Neural cell (in vitro differentiated cells): Measurements from ENCODE around the gene PIEZO1. TPM values are rescaled to one million over a fixed set of nuclear protein-coding genes. Genes with fewer than 3 reads are reported as not detected.

Experiments used
- H2AFZ ChIP-seq: fragments of 200-600, 300-800 bp; sonication (generic), shearing (Covaris generic); 2 replicates; pipeline ENCODE4 v1.6.0; 2014; ENCODE audit warnings: low read depth, mild to moderate bottlenecking, antibody characterized with exemption, low read length, moderate library complexity
- H3F3A ChIP-seq: fragments of 200-600 bp; shearing (Covaris generic); 2 replicates; pipeline ENCODE4 v1.6.1; 2016; ENCODE audit warnings: mild to moderate bottlenecking, moderate library complexity, mixed read lengths, antibody characterized with exemption, low read length; ENCODE audit not compliant: insufficient read depth, poor library complexity, severe bottlenecking
- H3K27ac ChIP-seq: fragments of 200-600, 300-800 bp; sonication (generic), shearing (Covaris generic); 2 replicates; pipeline ENCODE4 v1.5.1; 2014; ENCODE audit warnings: mild to moderate bottlenecking, low read length, moderate library complexity
- H3K27me3 ChIP-seq: fragments of 300-800, 200-600 bp; sonication (generic), shearing (Covaris generic); 2 replicates; pipeline ENCODE4 v1.6.0; 2014; ENCODE audit warnings: mild to moderate bottlenecking, low read depth, low read length, moderate library complexity; ENCODE audit not compliant: insufficient read depth
- H3K36me3 ChIP-seq: fragments of 300-800, 200-600 bp; sonication (generic), shearing (Covaris generic); 2 replicates; pipeline ENCODE4 v1.5.1; 2014; ENCODE audit warnings: mild to moderate bottlenecking, antibody characterized with exemption, low read length, moderate library complexity; ENCODE audit not compliant: insufficient read depth
- H3K4me2 ChIP-seq: fragments of 300-800, 200-600 bp; sonication (generic), shearing (Covaris generic); 2 replicates; pipeline ENCODE4 v1.6.0; 2014; ENCODE audit warnings: mild to moderate bottlenecking, low read length
- H3K4me3 ChIP-seq: fragments of 300-800, 200-600 bp; sonication (generic), shearing (Covaris generic); 2 replicates; pipeline ENCODE4 v1.5.1; 2014; ENCODE audit warnings: mild to moderate bottlenecking, low read length, moderate library complexity
- H3K79me2 ChIP-seq: fragments of 200-600 bp; shearing (Covaris generic); replicated peaks from 2 replicates; pipeline ENCODE4 v1.6.0; 2014; ENCODE audit warnings: mild to moderate bottlenecking, low read length, moderate library complexity; ENCODE audit not compliant: insufficient read depth
- H3K9ac ChIP-seq: fragments of 300-800, 200-600 bp; sonication (generic), shearing (Covaris generic); 2 replicates; pipeline ENCODE4 v1.6.1; 2016; ENCODE audit warnings: mild to moderate bottlenecking, low read length, mixed read lengths
- H3K9me2 ChIP-seq: fragments of 200-600 bp; shearing (Covaris generic); 2 replicates; pipeline ENCODE4 v1.6.1; 2016; ENCODE audit warnings: mild to moderate bottlenecking, low read length, mixed read lengths; ENCODE audit not compliant: insufficient read depth
- H3K9me3 ChIP-seq: fragments of 200-600, 300-800 bp; sonication (generic), shearing (Covaris generic); 2 replicates; pipeline ENCODE4 v1.6.1; 2016; ENCODE audit warnings: mild to moderate bottlenecking, mixed run types, low read length, moderate library complexity, mixed read lengths
- H4K20me1 ChIP-seq: fragments of 200-600 bp; shearing (Covaris generic); 2 replicates; pipeline ENCODE4 v1.6.1; 2016; ENCODE audit warnings: mild to moderate bottlenecking, mixed run types; ENCODE audit not compliant: insufficient read depth
- CTCF ChIP-seq: fragments of 450-650 bp; IDR thresholded peaks from 2 replicates; pipeline ENCODE4 v1.5.1; 2014; ENCODE audit warnings: antibody characterized with exemption, mild to moderate bottlenecking, moderate library complexity; ENCODE audit not compliant: poor library complexity, severe bottlenecking
- EP300 ChIP-seq: fragments of 450-650 bp; conservative IDR thresholded peaks from 2 replicates; pipeline ENCODE4 v1.6.1; 2014; ENCODE audit warnings: antibody characterized with exemption, mild to moderate bottlenecking, moderate library complexity; ENCODE audit not compliant: poor library complexity, severe bottlenecking
- EZH2 ChIP-seq: fragments of 200-600, 300-800 bp; shearing (Covaris generic), sonication (generic); IDR thresholded peaks from 2 replicates; pipeline ENCODE4 v1.6.1; 2014; ENCODE audit warnings: antibody characterized with exemption, low read length, borderline replicate concordance, mild to moderate bottlenecking; ENCODE audit not compliant: insufficient read depth, poor library complexity, severe bottlenecking
- MXI1 ChIP-seq: fragments of 450-650 bp; conservative IDR thresholded peaks from 2 replicates; pipeline ENCODE4 v1.6.1; 2014; ENCODE audit warnings: antibody characterized with exemption, mild to moderate bottlenecking; ENCODE audit not compliant: poor library complexity, severe bottlenecking
- POLR2AphosphoS5 ChIP-seq: IDR thresholded peaks from 2 replicates; pipeline ENCODE4 v1.6.1; 2012
- RAD21 ChIP-seq: fragments of 450-650 bp; conservative IDR thresholded peaks from 2 replicates; pipeline ENCODE4 v1.6.1; 2014; ENCODE audit warnings: antibody characterized with exemption, mild to moderate bottlenecking, moderate library complexity
- REST ChIP-seq: IDR thresholded peaks from 2 replicates; pipeline ENCODE4 v1.6.1; 2012; ENCODE audit warnings: borderline replicate concordance
- SMC3 ChIP-seq: fragments of 450-650 bp; conservative IDR thresholded peaks from 2 replicates; pipeline ENCODE4 v1.6.1; 2014; ENCODE audit warnings: antibody characterized with exemption, mild to moderate bottlenecking, moderate library complexity; ENCODE audit not compliant: poor library complexity
- TAF1 ChIP-seq: IDR thresholded peaks from 2 replicates; pipeline ENCODE4 v1.6.1; 2012; ENCODE audit warnings: low read depth
- polyA plus RNA-seq: library from polyadenylated mRNA; depleted of rRNA; stranded (reverse); fragments of >200 nt; gene quantifications from 2 replicates; pipeline ENCODE4 v1.2.3, GENCODE V29; 2014

PIEZO1 gene
- polyA plus RNA-seq, 1 donor from 2014 or later = not detected

- TF ChIP-seq SMC3 (no peak), POLR2AphosphoS5 (no peak), TAF1 (no peak), EP300 (no peak), CTCF (no peak), EZH2 (no peak), RAD21 (no peak), MXI1 (no peak), REST (no peak)
- Histone ChIP-seq H3K79me2 (no peaks in the 10 kb centered on the region), H3K9ac (no peak overlapping the region), H3K9me2 (no peaks in the 10 kb centered on the region), H3K9me3 (no peaks in the 10 kb centered on the region), H3K4me2 (no peak overlapping the region), H3K27ac (no peak overlapping the region), H2AFZ (no peak overlapping the region), H3K36me3 (no peaks in the 10 kb centered on the region), H3K27me3 (no peaks in the 10 kb centered on the region), H4K20me1 (no peaks in the 10 kb centered on the region), H3K4me3 (no peak overlapping the region), H3F3A (no peaks in the 10 kb centered on the region)
Measured at GRCh38 chr16:88759245-88759975, 25.6 kb downstream of the PIEZO1 start.

- no peaks in the 10 kb centered on the region for H3F3A ChIP-seq
- H3K4me3 ChIP-seq = no peak overlapping the region
- TF ChIP-seq EZH2 = no peak
- no peak for TF ChIP-seq RAD21
- no peak for TF ChIP-seq MXI1
- no peak for TF ChIP-seq SMC3
- no peak for TF ChIP-seq POLR2AphosphoS5
- TF ChIP-seq CTCF = no peak
- TF ChIP-seq REST = no peak
- TF ChIP-seq TAF1 = no peak
- TF ChIP-seq EP300 = no peak
- no peaks in the 10 kb centered on the region for H3K36me3 ChIP-seq
- no peaks in the 10 kb centered on the region for H3K9me3 ChIP-seq
- no peak overlapping the region for H3K9ac ChIP-seq
- H2AFZ ChIP-seq = no peak overlapping the region
- H3K9me2 ChIP-seq = no peaks in the 10 kb centered on the region
- no peaks in the 10 kb centered on the region for H4K20me1 ChIP-seq
- H3K27ac ChIP-seq = no peak overlapping the region
- H3K4me2 ChIP-seq = no peak overlapping the region
- H3K27me3 ChIP-seq = no peaks in the 10 kb centered on the region
- H3K79me2 ChIP-seq = no peaks in the 10 kb centered on the region
Measured at GRCh38 chr16:88758944-88759244, 26.1 kb downstream of the PIEZO1 start.
